Neural progenitor cell (in vitro differentiated cells): ENCODE data around the gene PEX6.

ENCODE experiments used
- EZH2 ChIP-seq: fragments of 200-600 bp; sonication (generic); IDR thresholded peaks from 2 replicates; pipeline ENCODE4 v1.6.1; 2017; ENCODE audit warnings: antibody characterized with exemption, mild to moderate bottlenecking, moderate library complexity
- TF ChIP-seq, protein P1 (sequence below): fragments of 200-600 bp; sonication (generic); IDR thresholded peaks from 2 replicates; pipeline ENCODE4 v1.5.1; 2017; ENCODE audit warnings: antibody characterized with exemption, mild to moderate bottlenecking

DNA sequence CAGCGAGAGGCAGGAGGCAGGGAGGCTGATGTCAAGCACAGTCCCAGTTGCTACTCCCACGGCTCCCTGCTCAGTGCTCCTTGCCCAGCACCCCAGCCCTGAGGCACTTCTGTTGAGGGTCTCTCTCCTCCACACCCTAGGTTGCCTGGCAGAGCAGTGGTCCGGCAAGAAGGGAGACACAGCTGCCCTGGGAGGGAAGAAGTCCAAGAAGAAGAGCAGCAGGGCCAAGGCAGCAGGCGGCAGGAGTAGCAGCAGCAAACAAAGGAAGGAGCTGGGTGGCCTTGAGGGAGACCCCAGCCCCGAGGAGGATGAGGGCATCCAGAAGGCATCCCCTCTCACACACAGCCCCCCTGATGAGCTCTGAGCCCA lies 40.6 kb downstream of the PEX6 start:
- TF ChIP-seq, protein P1, sequence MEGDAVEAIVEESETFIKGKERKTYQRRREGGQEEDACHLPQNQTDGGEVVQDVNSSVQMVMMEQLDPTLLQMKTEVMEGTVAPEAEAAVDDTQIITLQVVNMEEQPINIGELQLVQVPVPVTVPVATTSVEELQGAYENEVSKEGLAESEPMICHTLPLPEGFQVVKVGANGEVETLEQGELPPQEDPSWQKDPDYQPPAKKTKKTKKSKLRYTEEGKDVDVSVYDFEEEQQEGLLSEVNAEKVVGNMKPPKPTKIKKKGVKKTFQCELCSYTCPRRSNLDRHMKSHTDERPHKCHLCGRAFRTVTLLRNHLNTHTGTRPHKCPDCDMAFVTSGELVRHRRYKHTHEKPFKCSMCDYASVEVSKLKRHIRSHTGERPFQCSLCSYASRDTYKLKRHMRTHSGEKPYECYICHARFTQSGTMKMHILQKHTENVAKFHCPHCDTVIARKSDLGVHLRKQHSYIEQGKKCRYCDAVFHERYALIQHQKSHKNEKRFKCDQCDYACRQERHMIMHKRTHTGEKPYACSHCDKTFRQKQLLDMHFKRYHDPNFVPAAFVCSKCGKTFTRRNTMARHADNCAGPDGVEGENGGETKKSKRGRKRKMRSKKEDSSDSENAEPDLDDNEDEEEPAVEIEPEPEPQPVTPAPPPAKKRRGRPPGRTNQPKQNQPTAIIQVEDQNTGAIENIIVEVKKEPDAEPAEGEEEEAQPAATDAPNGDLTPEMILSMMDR = no peak
- no peak for TF ChIP-seq EZH2
